ENCODE measurements around the gene PLAC9.

PLAC9 gene

DNA sequence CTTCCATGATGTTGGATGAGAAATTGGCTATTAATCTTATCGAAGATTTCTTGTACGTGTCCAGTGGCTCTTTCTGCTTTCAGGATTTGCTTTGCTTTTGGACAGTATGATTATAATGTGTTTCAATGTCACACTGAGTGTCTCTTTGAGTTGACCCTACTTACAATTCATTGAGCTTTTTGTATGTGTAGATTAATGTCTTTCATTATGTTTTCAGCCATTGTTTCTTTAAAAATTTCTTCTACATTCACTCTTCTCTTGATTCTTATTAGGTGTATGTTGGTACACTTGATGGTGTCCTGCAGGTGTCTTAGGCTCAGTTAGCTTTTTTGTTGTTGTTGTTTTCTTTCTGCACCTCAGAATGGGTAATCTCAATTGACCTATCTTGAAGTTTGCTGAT, 16.6 kb downstream of the PLAC9 start:
- no peak overlapping the region for H3K9ac ChIP-seq (ENCODE audit: low read length in 5 of 5)
- H3K27ac ChIP-seq (ENCODE audit: low read depth, low read length) = no peak overlapping the region
- peaks cover 12 to 55% (median 48%) of the 10 kb centered on the region in 5 donors for H3K36me3 ChIP-seq (ENCODE audit: control insufficient read depth in 5 of 5, insufficient read depth in 5 of 5, low read length in 5 of 5)
- no peak overlapping the region for H3K4me3 ChIP-seq (ENCODE audit: low read depth in 1 of 5, low read length in 5 of 5)
- no peaks in the 10 kb centered on the region for H3K27me3 ChIP-seq (ENCODE audit: control insufficient read depth in 5 of 5, insufficient read depth in 4 of 5, low read length in 5 of 5)
- H3K9me3 ChIP-seq (ENCODE audit: control insufficient read depth in 5 of 5, low read length in 5 of 5) = peaks cover 0 to 6% (median 0%) of the 10 kb centered on the region in 5 donors
- peaks cover 0 to 18% (median 10%) of the 10 kb centered on the region in 5 donors for H3K4me1 ChIP-seq (ENCODE audit: control insufficient read depth in 5 of 5, insufficient read depth in 5 of 5, low read length in 5 of 5)

DNA sequence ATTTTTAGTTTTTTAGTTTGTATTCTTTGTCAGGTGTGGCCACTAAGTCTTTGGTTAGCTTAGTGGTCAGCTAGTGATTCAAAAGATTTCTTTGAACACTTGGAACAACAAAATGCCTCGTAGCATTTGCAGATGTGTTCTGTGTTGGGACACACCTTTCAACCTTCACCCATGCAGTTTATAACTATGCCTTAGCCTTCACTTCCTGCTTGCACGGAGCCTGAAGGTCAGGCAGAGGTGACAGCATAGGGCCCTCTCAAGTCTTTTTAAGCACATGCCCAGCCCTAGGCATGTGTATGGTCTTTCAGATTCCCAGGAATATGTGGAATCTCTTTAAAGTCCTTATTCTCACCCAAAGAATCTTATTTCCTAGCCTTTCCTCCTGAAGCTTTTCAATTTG, 17.6 kb downstream of the PLAC9 start:
- H3K9me3 ChIP-seq (ENCODE audit: control insufficient read depth in 5 of 5, low read length in 5 of 5) = peaks cover 0 to 6% (median 0%) of the 10 kb centered on the region in 5 donors
- no peaks in the 10 kb centered on the region for H3K27me3 ChIP-seq (ENCODE audit: control insufficient read depth in 5 of 5, insufficient read depth in 4 of 5, low read length in 5 of 5)
- H3K9ac ChIP-seq (ENCODE audit: low read length in 5 of 5) = no peak overlapping the region
- peaks cover 4 to 14% (median 7%) of the 10 kb centered on the region in 5 donors for H3K4me1 ChIP-seq (ENCODE audit: control insufficient read depth in 5 of 5, insufficient read depth in 5 of 5, low read length in 5 of 5)
- H3K36me3 ChIP-seq (ENCODE audit: control insufficient read depth in 5 of 5, insufficient read depth in 5 of 5, low read length in 5 of 5) = peaks cover 12 to 66% (median 54%) of the 10 kb centered on the region in 5 donors
- no peak overlapping the region for H3K27ac ChIP-seq (ENCODE audit: low read depth, low read length)
- H3K4me3 ChIP-seq (ENCODE audit: low read depth in 1 of 5, low read length in 5 of 5) = no peak overlapping the region

DNA sequence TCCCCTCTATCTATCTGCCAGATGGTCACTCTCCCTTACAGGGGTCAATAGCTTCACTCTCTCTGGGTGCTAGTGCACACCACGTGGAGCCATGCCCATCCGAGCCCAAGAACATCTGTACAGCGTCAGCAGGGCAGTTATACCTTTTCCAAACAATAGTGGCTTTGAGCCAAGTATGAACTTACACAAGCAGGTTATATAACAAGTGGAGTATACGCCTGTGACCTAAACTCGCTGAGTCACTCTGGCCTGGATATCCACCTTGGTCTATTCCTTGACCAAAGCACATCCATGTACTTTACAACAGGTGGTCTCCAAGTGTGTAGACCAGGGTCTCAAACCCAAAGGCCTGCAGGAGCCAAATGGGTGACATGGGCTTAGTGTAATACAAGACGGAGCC, 20.3 kb downstream of the PLAC9 start:
- peaks cover 0 to 6% (median 0%) of the 10 kb centered on the region in 5 donors for H3K9me3 ChIP-seq (ENCODE audit: control insufficient read depth in 5 of 5, low read length in 5 of 5)
- H3K9ac ChIP-seq (ENCODE audit: low read length in 5 of 5) = no peak overlapping the region
- peaks cover 12 to 88% (median 80%) of the 10 kb centered on the region in 5 donors for H3K36me3 ChIP-seq (ENCODE audit: control insufficient read depth in 5 of 5, insufficient read depth in 5 of 5, low read length in 5 of 5)
- no peaks in the 10 kb centered on the region for H3K27me3 ChIP-seq (ENCODE audit: control insufficient read depth in 5 of 5, insufficient read depth in 4 of 5, low read length in 5 of 5)
- H3K4me1 ChIP-seq (ENCODE audit: control insufficient read depth in 5 of 5, insufficient read depth in 5 of 5, low read length in 5 of 5) = peaks cover 6 to 23% (median 17%) of the 10 kb centered on the region in 5 donors
- no peak overlapping the region for H3K27ac ChIP-seq (ENCODE audit: low read depth, low read length)
- H3K4me3 ChIP-seq (ENCODE audit: low read depth in 1 of 5, low read length in 5 of 5) = no peak overlapping the region

DNA sequence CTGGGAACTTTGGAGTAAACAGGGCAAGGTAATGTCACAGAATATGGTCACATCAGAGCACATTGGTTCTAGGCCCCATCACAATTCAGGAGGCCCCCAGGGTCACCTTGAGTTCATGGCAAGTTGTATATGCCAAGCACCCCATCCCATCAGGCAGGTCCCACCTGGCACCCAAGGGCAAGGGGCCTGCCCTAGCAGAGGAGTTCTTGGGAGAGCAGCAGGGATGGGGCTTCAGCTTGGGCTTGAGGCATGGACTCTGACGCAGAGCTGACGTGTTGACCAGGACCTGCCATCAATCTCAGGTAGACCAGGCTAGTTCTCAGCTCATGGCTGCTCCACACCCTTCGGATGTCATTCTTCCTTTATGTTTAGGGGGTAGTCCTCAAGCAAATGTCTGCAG, 20.9 kb downstream of the PLAC9 start:
- H3K27ac ChIP-seq (ENCODE audit: low read depth, low read length) = peak overlapping the region; percentile 86

DNA sequence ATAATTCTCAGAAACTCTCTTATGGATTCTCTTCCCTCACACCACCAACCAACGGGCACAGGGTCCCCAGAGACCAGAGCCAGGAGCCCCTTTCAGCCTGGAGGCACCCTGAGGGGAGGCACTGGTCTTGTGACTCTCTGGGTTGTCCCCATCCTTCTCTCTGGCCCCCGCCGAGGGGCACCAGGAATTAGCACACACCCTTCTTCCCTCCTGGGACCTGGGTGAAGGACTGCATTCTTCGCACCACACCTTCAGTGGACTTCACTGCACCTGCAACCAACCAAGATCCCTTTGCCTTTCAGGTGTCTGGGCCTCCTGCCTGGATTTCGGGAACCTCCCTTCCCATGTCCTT, 22.1 kb downstream of the PLAC9 start:
- peaks cover 0 to 2% (median 0%) of the 10 kb centered on the region in 5 donors for H3K9me3 ChIP-seq (ENCODE audit: control insufficient read depth in 5 of 5, low read length in 5 of 5)
- H3K4me3 ChIP-seq (ENCODE audit: low read depth in 1 of 5, low read length in 5 of 5) = no peak overlapping the region
- H3K36me3 ChIP-seq (ENCODE audit: control insufficient read depth in 5 of 5, insufficient read depth in 5 of 5, low read length in 5 of 5) = peaks cover 3 to 96% (median 85%) of the 10 kb centered on the region in 5 donors
- H3K9ac ChIP-seq (ENCODE audit: low read length in 5 of 5) = peak overlapping the region in 1 of 5 donors; percentile 48
- peaks cover 20 to 41% (median 35%) of the 10 kb centered on the region in 5 donors for H3K4me1 ChIP-seq (ENCODE audit: control insufficient read depth in 5 of 5, insufficient read depth in 5 of 5, low read length in 5 of 5)
- H3K27ac ChIP-seq (ENCODE audit: low read depth, low read length) = peak overlapping the region; percentile 86
- no peaks in the 10 kb centered on the region for H3K27me3 ChIP-seq (ENCODE audit: control insufficient read depth in 5 of 5, insufficient read depth in 4 of 5, low read length in 5 of 5)

More for the DNA sequence above, 20.9 kb downstream of the PLAC9 start:
- Histone ChIP-seq H3K36me3 (ENCODE audit: control insufficient read depth in 5 of 5, insufficient read depth in 5 of 5, low read length in 5 of 5) (peaks cover 12 to 89% (median 81%) of the 10 kb centered on the region in 5 donors), H3K4me1 (ENCODE audit: control insufficient read depth in 5 of 5, insufficient read depth in 5 of 5, low read length in 5 of 5) (peaks cover 12 to 29% (median 23%) of the 10 kb centered on the region in 5 donors), H3K9ac (ENCODE audit: low read length in 5 of 5) (no peak overlapping the region), H3K9me3 (ENCODE audit: control insufficient read depth in 5 of 5, low read length in 5 of 5) (peaks cover 0 to 6% (median 0%) of the 10 kb centered on the region in 5 donors), H3K27me3 (ENCODE audit: control insufficient read depth in 5 of 5, insufficient read depth in 4 of 5, low read length in 5 of 5) (no peaks in the 10 kb centered on the region), H3K4me3 (ENCODE audit: low read depth in 1 of 5, low read length in 5 of 5) (no peak overlapping the region)

DNA sequence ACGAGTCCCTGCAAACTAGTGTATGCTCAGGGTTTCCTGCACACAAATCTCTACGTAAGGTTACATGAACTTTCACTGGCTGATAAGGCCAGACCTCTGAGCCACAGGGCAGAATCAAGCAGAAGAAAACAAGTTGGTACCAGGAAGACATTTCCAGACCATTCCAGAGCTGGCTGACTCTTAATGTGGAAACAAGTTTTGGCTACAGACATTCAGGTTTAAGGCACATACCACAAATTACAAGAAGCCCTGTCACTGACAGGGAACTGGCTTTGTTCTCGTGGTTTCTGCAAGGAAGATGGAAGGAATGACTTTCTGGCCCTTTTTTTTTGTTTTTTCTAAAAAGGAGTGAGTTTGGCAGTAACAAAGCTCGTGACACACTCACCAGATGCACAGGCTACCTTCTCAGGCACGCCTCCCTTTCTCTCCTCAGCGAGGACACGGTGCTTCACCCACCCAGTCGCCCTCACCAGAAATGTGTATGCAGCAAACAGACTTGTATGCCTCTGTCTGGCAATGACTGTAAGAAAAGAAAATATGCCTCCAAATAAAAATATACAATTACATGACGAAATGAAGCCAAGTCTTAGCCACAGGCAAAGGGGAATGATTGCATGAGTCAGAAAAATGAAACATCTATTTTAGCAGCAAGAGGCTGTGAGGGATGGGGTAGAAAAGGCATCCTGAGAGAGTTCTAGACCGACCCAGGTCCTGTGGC, 22.6 kb downstream of the PLAC9 start:
- peaks cover 3 to 96% (median 89%) of the 10 kb centered on the region in 5 donors for H3K36me3 ChIP-seq (ENCODE audit: control insufficient read depth in 5 of 5, insufficient read depth in 5 of 5, low read length in 5 of 5)
- H3K4me3 ChIP-seq (ENCODE audit: low read depth in 1 of 5, low read length in 5 of 5) = no peak overlapping the region
- H3K9ac ChIP-seq (ENCODE audit: low read length in 5 of 5) = peak overlapping the region in 2 of 5 donors; percentile 8 to 48
- no peaks in the 10 kb centered on the region for H3K27me3 ChIP-seq (ENCODE audit: control insufficient read depth in 5 of 5, insufficient read depth in 4 of 5, low read length in 5 of 5)
- H3K4me1 ChIP-seq (ENCODE audit: control insufficient read depth in 5 of 5, insufficient read depth in 5 of 5, low read length in 5 of 5) = peaks cover 20 to 46% (median 38%) of the 10 kb centered on the region in 5 donors
- H3K27ac ChIP-seq (ENCODE audit: low read depth, low read length) = peak overlapping the region; percentile 86
- H3K9me3 ChIP-seq (ENCODE audit: control insufficient read depth in 5 of 5, low read length in 5 of 5) = no peaks in the 10 kb centered on the region

DNA sequence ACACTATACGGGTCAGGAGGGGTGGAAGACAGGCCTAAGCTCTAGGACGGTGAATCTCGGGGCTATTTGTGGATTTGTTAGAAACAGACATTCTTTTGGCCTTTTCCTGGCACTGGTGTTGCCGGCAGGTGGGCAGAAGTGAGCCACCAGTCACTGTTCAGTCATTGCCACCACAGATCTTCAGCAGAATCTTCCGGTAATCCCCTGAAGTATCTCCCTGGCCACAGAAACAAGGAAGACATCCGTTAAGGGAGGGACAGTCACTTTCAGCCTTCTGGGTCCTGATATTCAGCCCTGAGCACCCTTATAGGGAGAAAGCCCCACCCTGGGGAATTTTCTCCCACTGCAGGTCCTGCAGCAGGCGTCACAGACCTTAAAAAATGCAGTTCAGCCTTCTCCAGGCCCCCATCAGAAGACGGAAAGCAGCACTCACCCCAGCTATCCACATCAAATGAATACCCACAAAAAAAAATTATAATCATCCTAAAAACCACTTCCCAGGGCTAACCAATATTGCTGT, 23.2 kb downstream of the PLAC9 start:
- Histone ChIP-seq H3K36me3 (ENCODE audit: control insufficient read depth in 5 of 5, insufficient read depth in 5 of 5, low read length in 5 of 5) (peaks cover 3 to 96% (median 90%) of the 10 kb centered on the region in 5 donors), H3K4me3 (ENCODE audit: low read depth in 1 of 5, low read length in 5 of 5) (no peak overlapping the region), H3K27ac (ENCODE audit: low read depth, low read length) (peak overlapping the region; percentile 86), H3K9me3 (ENCODE audit: control insufficient read depth in 5 of 5, low read length in 5 of 5) (no peaks in the 10 kb centered on the region), H3K4me1 (ENCODE audit: control insufficient read depth in 5 of 5, insufficient read depth in 5 of 5, low read length in 5 of 5) (peaks cover 22 to 52% (median 44%) of the 10 kb centered on the region in 5 donors), H3K27me3 (ENCODE audit: control insufficient read depth in 5 of 5, insufficient read depth in 4 of 5, low read length in 5 of 5) (no peaks in the 10 kb centered on the region), H3K9ac (ENCODE audit: low read length in 5 of 5) (peak overlapping the region in 1 of 5 donors; percentile 8)

DNA sequence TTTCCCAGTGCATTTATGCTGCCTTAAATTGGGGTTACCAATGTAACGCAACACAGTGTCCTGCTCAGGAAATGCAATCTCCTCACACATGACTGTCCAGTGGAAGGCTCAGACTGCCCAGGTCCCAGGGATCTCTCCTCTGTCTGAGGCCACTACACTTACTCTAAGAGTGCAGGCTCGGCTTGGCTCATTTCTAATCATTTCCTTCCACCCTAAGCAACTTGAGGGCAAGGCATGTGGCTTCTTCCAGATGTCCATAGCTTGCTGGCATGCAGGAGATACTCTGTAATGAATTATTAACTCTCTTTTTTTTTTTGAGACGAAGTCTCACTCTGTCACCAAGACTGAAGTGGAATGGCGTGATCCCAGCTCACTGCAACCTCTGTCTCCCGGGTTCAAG, 23.7 kb downstream of the PLAC9 start:
- Histone ChIP-seq H3K36me3 (ENCODE audit: control insufficient read depth in 5 of 5, insufficient read depth in 5 of 5, low read length in 5 of 5) (peaks cover 0 to 97% (median 90%) of the 10 kb centered on the region in 5 donors), H3K27ac (ENCODE audit: low read depth, low read length) (peak overlapping the region; percentile 86), H3K4me1 (ENCODE audit: control insufficient read depth in 5 of 5, insufficient read depth in 5 of 5, low read length in 5 of 5) (peaks cover 23 to 57% (median 48%) of the 10 kb centered on the region in 5 donors)

DNA sequence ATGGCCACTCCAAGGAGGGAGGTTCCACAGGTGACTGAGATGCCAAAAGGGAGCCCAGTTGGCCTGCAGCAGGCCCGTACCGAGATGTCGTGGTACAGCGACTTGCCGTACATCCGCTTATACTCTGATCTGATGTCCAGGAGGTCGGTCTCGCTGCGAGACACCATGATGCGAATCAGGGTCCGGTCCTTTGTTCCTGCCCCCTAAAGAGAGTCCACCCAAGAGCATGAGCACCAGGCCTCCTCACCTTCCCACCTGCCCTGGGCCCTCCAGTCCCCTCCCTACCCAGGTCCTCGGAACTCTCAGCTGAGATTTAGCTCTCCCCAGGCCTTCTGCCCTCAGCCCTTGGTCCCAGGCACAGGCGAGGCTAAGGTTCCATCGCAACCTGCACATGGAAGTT, 25.0 kb downstream of the PLAC9 start:
- peaks cover 28 to 69% (median 48%) of the 10 kb centered on the region in 5 donors for H3K4me1 ChIP-seq (ENCODE audit: control insufficient read depth in 5 of 5, insufficient read depth in 5 of 5, low read length in 5 of 5)
- peaks cover 0 to 97% (median 90%) of the 10 kb centered on the region in 5 donors for H3K36me3 ChIP-seq (ENCODE audit: control insufficient read depth in 5 of 5, insufficient read depth in 5 of 5, low read length in 5 of 5)
- H3K9ac ChIP-seq (ENCODE audit: low read length in 5 of 5) = no peak overlapping the region
- no peak overlapping the region for H3K4me3 ChIP-seq (ENCODE audit: low read depth in 1 of 5, low read length in 5 of 5)
- H3K27ac ChIP-seq (ENCODE audit: low read depth, low read length) = peak overlapping the region; percentile 86
- no peaks in the 10 kb centered on the region for H3K27me3 ChIP-seq (ENCODE audit: control insufficient read depth in 5 of 5, insufficient read depth in 4 of 5, low read length in 5 of 5)
- H3K9me3 ChIP-seq (ENCODE audit: control insufficient read depth in 5 of 5, low read length in 5 of 5) = no peaks in the 10 kb centered on the region

More for the DNA sequence above, 23.7 kb downstream of the PLAC9 start:
- no peaks in the 10 kb centered on the region for H3K27me3 ChIP-seq (ENCODE audit: control insufficient read depth in 5 of 5, insufficient read depth in 4 of 5, low read length in 5 of 5)
- no peaks in the 10 kb centered on the region for H3K9me3 ChIP-seq (ENCODE audit: control insufficient read depth in 5 of 5, low read length in 5 of 5)
- no peak overlapping the region for H3K4me3 ChIP-seq (ENCODE audit: low read depth in 1 of 5, low read length in 5 of 5)
- no peak overlapping the region for H3K9ac ChIP-seq (ENCODE audit: low read length in 5 of 5)

DNA sequence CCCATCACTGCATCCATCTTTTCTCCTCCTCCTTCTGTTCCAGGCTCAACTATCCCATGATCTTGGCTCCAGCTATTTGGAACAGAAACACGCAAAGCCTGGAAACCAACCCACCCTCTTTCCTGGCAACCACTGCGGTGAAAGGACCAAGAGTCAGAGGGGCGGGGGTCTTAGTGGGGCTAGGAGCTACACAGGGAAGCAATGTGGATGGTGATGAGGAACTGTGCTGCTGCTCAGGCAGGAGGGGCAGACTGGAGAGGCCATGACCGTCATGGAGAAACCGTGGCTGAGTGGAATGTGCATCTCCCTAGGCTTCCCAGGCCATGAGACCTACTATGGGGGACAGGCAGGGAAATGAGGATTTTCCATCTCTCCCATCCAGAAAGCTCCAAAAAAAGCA, 25.6 kb downstream of the PLAC9 start:
- Histone ChIP-seq H3K27me3 (ENCODE audit: control insufficient read depth in 5 of 5, insufficient read depth in 4 of 5, low read length in 5 of 5) (no peaks in the 10 kb centered on the region), H3K4me3 (ENCODE audit: low read depth in 1 of 5, low read length in 5 of 5) (no peak overlapping the region), H3K27ac (ENCODE audit: low read depth, low read length) (peak overlapping the region; percentile 86), H3K36me3 (ENCODE audit: control insufficient read depth in 5 of 5, insufficient read depth in 5 of 5, low read length in 5 of 5) (peaks cover 0 to 97% (median 90%) of the 10 kb centered on the region in 5 donors), H3K9ac (ENCODE audit: low read length in 5 of 5) (no peak overlapping the region), H3K4me1 (ENCODE audit: control insufficient read depth in 5 of 5, insufficient read depth in 5 of 5, low read length in 5 of 5) (peaks cover 28 to 75% (median 50%) of the 10 kb centered on the region in 5 donors), H3K9me3 (ENCODE audit: control insufficient read depth in 5 of 5, low read length in 5 of 5) (no peaks in the 10 kb centered on the region)
